HFF-Myc (cell line): ENCODE results near the gene SHROOM3.

ENCODE experiments used
- DNase-seq: peaks from one replicate; pipeline ENCODE4 v3.0.0-alpha.2; 2011; ENCODE audit warnings: low read depth; ENCODE audit errors: extremely low read depth
- H3K4me3 ChIP-seq: replicated peaks from 2 replicates; pipeline ENCODE4 v1.5.1; 2011; ENCODE audit warnings: low read depth, mild to moderate bottlenecking, control low read depth, low read length
- CTCF ChIP-seq: IDR thresholded peaks from 2 replicates; pipeline ENCODE4 v1.5.1; 2012; ENCODE audit warnings: mild to moderate bottlenecking, low read depth, low read length, control low read depth; ENCODE audit errors: missing control alignments

The SHROOM3 gene

DNA sequence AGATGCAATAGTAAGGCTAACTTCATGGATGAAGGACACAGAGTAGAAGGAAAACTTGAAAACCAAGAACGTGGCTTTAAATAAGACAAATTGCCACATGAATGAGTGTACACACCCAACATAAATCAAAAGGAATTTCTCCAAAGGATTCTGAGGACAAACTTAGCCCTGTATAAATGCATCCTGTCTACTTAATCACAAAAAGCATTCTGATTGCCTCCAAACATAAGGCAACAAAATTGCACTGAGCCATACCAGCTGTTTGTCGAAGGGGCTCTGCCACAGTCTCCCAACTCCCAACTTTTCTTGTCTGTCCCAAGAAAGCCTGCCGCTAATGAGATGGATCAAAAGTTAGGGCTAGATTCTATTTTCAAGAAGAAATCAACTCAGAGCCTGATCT lies 268.6 kb downstream of the SHROOM3 start:
- TF ChIP-seq CTCF, result no peak
- no peak for DNase-seq
- H3K4me3 ChIP-seq, result no peak overlapping the region

DNA sequence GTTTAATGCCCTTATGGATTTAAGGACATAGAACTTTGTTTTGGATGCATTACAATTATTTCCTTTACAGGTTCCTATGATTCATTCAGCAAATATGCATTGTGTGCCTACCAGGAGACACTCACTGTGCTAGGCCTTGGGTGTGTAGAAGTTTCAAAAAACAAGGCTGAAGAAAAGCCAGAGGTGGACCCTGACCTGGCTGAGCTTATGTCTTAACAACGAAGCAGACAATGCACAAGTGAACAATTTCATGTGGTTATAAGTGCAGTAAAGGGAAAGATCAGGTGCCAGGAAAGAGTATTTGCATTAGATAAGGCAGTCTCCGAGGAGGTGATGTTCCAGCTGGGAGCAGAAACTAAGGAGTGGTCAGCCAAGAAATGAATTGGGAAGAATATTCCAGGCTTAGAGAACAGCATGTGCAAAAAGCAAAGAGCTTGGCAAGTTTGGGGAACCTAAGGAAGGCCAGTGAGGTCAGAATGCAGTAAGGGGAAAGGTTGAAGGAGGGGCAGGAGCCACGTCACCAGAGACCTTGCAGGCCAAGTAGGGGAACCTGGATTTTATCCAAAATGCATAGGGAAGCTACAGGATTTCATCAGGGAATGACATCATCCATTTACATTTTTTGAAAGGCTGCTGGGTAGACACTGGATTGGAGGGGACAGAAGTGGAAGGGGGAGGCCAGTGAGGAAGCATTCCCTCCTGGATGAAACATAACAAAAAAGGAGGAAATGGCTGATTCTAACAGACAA lies 269.3 kb downstream of the SHROOM3 start:
- DNase-seq, result no peak
- no peak overlapping the region for H3K4me3 ChIP-seq
- TF ChIP-seq CTCF, result no peak

GRCh38 chr4:76705472-76705871 lies 270.4 kb downstream of the SHROOM3 start:
- H3K4me3 ChIP-seq, result no peak overlapping the region
- no peak for DNase-seq
- no peak for TF ChIP-seq CTCF

GRCh38 chr4:76706581-76706980 lies 271.6 kb downstream of the SHROOM3 start:
- H3K4me3 ChIP-seq, result no peak overlapping the region
- TF ChIP-seq CTCF, result no peak
- DNase-seq, result no peak

GRCh38 chr4:76708971-76709771 lies 274.1 kb downstream of the SHROOM3 start:
- H3K4me3 ChIP-seq, result no peak overlapping the region
- no peak for DNase-seq
- TF ChIP-seq CTCF, result no peak

- TF ChIP-seq CTCF, result no peak
- no peak overlapping the region for H3K4me3 ChIP-seq
- DNase-seq, result no peak
Measured at GRCh38 chr4:76709772-76710090, 274.7 kb downstream of the SHROOM3 start.
